Lower leg skin (tissue), 4 donors: Measurements from ENCODE around the gene P2RX1. TPM values are rescaled to one million over a fixed set of nuclear protein-coding genes. Genes with fewer than 3 reads are reported as not detected.
"Not testable (repeated sequence)": the region's sequence is repeated elsewhere in the genome, so short reads cannot be mapped to it uniquely, and the experiment has no call there.

Experiments
- DNase-seq, 2 donors: peaks; one replicate each; pipeline ENCODE4 v3.0.0-alpha.2; 2019; ENCODE audit warnings: low spot score in 2 of 2
- H3K4me3 ChIP-seq: fragments of 200-600 bp; sonication (generic); 2 replicates; pipeline ENCODE4 v1.5.1; 2017; ENCODE audit warnings: mild to moderate bottlenecking, low read depth; ENCODE audit not compliant: poor library complexity, severe bottlenecking
- CTCF ChIP-seq, 3 donors: fragments of 450-650 bp; IDR thresholded peaks; one replicate each; pipeline ENCODE4 v1.5.1; 2016; ENCODE audit warnings: antibody characterized with exemption in 3 of 3, mild to moderate bottlenecking in 3 of 3, moderate library complexity in 2 of 3
- POLR2A ChIP-seq, 2 donors: fragments of 450-650 bp; IDR thresholded peaks; one replicate each; pipeline ENCODE4 v1.6.1; 2016 to 2017; ENCODE audit warnings: antibody characterized with exemption in 2 of 2, mild to moderate bottlenecking in 1 of 2, moderate library complexity in 1 of 2
- WGBS, 2 donors: methylation state at CpG; one replicate each; pipeline ENCODE4 v1.1.5; 2018; 5-methylcytosine and 5-hydroxymethylcytosine counted together
- intact Hi-C: fragments of 100-400 bp; cut with DNase I; formaldehyde crosslinking; loops from one replicate; pipeline ENCODE4 v1.15.0; 2023; ENCODE audit warnings: low total_unique reads
- total RNA-seq, 4 donors: library from RNA; depleted of rRNA; stranded (reverse); fragments of >200 nt; gene quantifications; one replicate each; pipeline ENCODE4 v1.1.0, GENCODE V29; 2016

Gene P2RX1
- total RNA-seq, 4 donors from 2014 or later, result 0.56 to 5.0 (median 1.0) TPM

- DNase-seq, result no peak
- TF ChIP-seq CTCF (IDR thresholded peaks at IDR 0.05) (no peak), POLR2A (IDR thresholded peaks at IDR 0.05) (no peak)
- no peak overlapping the region for H3K4me3 ChIP-seq
- WGBS, 2 donors, result 89 to 90% methylated on average over 20 to 28 of the region's 28 CpGs
- intact Hi-C loops, result loop anchor here (5.0 kb wide), 2 partner anchors 45 to 140 kb away; no protein-coding TSS in a partner anchor
Measured at GRCh38 chr17:3861761-3862681, 54.2 kb downstream of the P2RX1 start.

- H3K4me3 ChIP-seq, result no peak overlapping the region
- DNase-seq, result no peak
- intact Hi-C loops, result loop anchor here (5.0 kb wide), 2 partner anchors 46 to 141 kb away; no protein-coding TSS in a partner anchor
- TF ChIP-seq CTCF (IDR thresholded peaks at IDR 0.05) (no peak), POLR2A (IDR thresholded peaks at IDR 0.05) (no peak)
- 94% methylated on average over 25 to 30 of the region's 30 CpGs for WGBS, 2 donors
Measured at GRCh38 chr17:3860939-3861700, 55.1 kb downstream of the P2RX1 start.

DNA sequence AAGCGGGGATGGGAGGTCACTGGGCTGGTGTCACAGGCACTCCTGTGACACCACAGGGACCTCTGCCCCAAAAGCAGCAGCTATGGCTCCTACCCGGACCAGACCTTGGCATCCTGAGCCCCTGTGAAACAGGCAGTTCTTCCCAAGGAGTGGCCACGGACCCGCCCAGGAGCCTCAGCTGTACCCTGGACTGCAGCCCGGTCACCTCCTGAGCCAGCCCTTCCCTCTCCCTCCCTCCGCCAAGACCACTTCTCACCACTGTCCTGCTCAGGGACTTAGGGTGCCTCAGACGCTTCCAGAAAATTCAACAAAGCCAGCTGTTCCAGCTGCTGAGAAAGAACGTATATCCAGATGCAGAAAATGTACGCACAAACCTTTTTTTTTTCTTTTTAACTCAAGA is 56.3 kb downstream of the P2RX1 start:
- 82 to 88% methylated on average over 9 of the region's 9 CpGs for WGBS, 2 donors
- DNase-seq, result no peak
- H3K4me3 ChIP-seq, result no peak overlapping the region
- TF ChIP-seq CTCF (IDR thresholded peaks at IDR 0.05) (no peak), POLR2A (IDR thresholded peaks at IDR 0.05) (no peak)
- intact Hi-C loops, result loop anchor here (5.0 kb wide), 2 partner anchors 47 to 142 kb away; no protein-coding TSS in a partner anchor

DNA sequence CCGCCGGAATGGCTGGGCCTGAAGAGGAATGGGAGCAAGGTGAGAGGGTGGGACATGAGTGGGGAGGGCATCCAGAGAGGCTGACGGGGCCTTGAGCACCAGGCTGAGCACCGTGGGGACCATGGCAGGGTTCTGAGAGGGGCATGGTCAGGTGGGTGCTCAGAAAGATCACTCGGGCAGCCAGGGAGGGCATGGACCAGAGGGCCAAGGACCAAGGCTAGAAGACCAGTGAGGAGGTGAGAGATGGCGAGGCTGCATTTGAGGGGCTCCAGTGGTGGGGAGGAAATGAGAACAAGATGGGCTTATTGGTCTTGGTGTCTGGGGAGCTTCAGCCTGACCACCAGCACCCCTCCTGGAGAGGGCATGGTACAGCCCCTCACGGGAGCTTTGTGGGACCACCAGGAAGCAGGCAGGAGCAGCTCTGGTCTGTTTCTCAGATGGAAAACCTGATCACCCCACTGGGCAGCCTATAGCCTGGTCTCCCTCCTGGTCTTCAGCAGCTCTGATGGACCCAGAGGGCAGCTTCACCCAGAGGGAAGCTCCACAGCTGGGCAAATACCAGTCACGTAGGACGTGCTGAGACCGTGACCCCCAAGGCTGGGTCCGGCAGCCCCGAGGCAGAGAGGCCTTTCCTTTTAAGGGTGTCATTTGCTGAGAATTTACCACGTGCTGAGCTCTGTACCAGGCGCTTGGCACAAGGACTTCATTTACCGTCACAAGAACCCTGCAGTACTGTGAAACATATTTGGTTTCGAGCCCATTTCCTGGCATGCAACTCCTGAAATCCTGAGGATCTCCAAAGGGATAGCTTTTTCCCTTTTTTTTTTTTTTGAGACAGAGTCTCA is 58.8 kb downstream of the P2RX1 start:
- WGBS, 2 donors, result 73 to 75% methylated on average over 16 of the region's 16 CpGs
- H3K4me3 ChIP-seq, result no peak overlapping the region
- TF ChIP-seq POLR2A (IDR thresholded peaks at IDR 0.05) (no peak), CTCF (IDR thresholded peaks at IDR 0.05) (no peak)
- intact Hi-C loops, result no loop called here
- DNase-seq, result no peak

GRCh38 chr17:3854204-3854603 is 62.1 kb downstream of the P2RX1 start:
- DNase-seq, H3K4me3 ChIP-seq, intact Hi-C loops: not testable (repeated sequence)
- 93% methylated on average over 8 of the region's 36 CpGs; no CpG with 5 or more reads in 1 of the 2 donors for WGBS, 2 donors
